Measurements from ENCODE around the gene NPDC1. TPM values are rescaled to one million over a fixed set of nuclear protein-coding genes. Genes with fewer than 3 reads are reported as not detected.

Gene NPDC1, protein sequence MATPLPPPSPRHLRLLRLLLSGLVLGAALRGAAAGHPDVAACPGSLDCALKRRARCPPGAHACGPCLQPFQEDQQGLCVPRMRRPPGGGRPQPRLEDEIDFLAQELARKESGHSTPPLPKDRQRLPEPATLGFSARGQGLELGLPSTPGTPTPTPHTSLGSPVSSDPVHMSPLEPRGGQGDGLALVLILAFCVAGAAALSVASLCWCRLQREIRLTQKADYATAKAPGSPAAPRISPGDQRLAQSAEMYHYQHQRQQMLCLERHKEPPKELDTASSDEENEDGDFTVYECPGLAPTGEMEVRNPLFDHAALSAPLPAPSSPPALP
- 167 TPM for polyA plus RNA-seq (2012; ENCODE audit: insufficient read length, low read depth)

DNA sequence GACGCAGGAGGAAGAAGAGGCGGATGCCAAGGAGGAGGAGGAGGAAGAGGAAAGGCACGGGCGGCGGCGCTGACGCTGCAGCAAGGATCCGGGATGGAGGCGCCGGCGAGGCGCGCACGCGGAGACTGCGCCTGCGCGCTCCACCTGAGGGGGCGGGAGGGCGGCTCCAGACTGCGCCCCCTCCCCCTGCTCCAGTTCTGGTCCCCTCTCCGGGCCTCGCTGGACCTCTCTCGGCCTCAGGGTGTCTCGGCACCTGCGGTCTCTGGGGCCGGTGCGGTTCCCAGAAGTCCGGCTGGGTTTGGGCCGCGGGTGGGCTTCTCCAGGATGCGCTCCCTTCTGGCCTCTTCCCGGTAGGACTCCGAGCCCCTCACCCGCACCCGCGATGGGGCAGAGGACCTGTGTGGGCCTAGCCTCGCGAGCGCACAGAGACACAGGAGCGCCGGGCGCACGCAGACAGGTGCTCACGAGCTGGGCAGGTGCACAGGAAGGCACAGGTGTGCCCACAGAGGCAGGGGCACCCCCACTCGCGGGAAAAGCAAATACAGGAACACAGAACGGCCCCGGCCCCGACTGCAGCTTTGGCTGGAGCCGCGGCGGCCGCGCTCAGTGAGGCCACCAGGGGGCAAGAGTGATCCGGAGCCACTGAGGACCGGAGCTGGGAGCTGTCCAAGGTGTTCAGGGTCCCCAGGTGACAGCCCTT lies at the start of gene NPDC1:
TSS of gene NPDC1 (minus strand) at position 90 of the 700 bp plus-strand sequence. CDS start 188 bp downstream, outside the sequence.
- no peak for TF ChIP-seq POLR2AphosphoS5 (IDR thresholded peaks at IDR 0.05; ENCODE audit: low read depth, low read length)
- peak; percentile 84; the same call in 1 of the 2 replicates for TF ChIP-seq SIN3A (IDR thresholded peaks at IDR 0.05; ENCODE audit: borderline replicate concordance, insufficient read depth, low read length)
- TF ChIP-seq, protein P1, sequence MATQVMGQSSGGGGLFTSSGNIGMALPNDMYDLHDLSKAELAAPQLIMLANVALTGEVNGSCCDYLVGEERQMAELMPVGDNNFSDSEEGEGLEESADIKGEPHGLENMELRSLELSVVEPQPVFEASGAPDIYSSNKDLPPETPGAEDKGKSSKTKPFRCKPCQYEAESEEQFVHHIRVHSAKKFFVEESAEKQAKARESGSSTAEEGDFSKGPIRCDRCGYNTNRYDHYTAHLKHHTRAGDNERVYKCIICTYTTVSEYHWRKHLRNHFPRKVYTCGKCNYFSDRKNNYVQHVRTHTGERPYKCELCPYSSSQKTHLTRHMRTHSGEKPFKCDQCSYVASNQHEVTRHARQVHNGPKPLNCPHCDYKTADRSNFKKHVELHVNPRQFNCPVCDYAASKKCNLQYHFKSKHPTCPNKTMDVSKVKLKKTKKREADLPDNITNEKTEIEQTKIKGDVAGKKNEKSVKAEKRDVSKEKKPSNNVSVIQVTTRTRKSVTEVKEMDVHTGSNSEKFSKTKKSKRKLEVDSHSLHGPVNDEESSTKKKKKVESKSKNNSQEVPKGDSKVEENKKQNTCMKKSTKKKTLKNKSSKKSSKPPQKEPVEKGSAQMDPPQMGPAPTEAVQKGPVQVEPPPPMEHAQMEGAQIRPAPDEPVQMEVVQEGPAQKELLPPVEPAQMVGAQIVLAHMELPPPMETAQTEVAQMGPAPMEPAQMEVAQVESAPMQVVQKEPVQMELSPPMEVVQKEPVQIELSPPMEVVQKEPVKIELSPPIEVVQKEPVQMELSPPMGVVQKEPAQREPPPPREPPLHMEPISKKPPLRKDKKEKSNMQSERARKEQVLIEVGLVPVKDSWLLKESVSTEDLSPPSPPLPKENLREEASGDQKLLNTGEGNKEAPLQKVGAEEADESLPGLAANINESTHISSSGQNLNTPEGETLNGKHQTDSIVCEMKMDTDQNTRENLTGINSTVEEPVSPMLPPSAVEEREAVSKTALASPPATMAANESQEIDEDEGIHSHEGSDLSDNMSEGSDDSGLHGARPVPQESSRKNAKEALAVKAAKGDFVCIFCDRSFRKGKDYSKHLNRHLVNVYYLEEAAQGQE (IDR thresholded peaks at IDR 0.05; ENCODE audit: insufficient read depth in 1 of 2, low read depth in 2 of 2, low read length in 2 of 2), result peak; percentile 95 to 98

DNA sequence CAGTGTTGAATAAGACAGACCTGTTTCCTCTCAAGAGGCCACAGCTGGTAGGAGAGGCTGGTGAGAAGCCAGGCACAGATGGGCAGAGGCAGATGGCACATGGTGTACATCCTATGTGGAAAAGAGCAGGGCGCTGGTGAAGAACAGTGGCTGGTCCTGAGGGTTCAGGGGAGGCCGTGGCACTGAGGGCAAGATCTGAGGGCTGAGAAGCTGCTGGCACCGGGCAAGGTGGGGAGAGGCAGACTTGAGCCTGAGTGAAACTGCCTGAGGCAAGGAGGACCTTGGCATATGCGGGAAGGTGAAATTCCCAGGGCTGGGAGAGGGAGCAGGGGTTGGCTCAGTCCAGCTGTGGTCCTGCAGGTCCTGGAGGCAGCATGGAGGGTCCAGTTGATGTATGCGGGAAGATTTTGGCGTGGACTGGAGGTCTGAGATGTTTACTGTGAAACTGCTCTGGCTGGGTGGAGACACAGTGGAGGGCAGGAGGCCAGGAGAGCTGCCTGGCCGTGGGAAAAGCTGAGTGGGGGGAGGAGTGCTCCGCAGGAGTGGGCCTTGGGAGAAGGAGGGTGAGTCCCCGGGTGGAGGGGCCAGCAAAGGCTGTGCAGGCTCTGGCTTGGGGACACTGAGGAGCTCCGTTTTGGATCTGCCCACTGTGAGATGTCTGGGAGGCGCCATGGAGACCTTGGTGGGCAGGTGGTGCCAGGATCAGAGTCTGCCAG lies 43.4 kb upstream of the NPDC1 start:
- TF ChIP-seq FOXP2 (optimal IDR thresholded peaks at IDR 0.05; ENCODE audit: borderline replicate concordance, extremely low read depth, extremely low read length, insufficient read depth) (no peak), POLR2AphosphoS5 (IDR thresholded peaks at IDR 0.05; ENCODE audit: low read depth, low read length) (no peak), SIN3A (IDR thresholded peaks at IDR 0.05; ENCODE audit: borderline replicate concordance, insufficient read depth, low read length) (no peak), TAF1 (IDR thresholded peaks at IDR 0.05; ENCODE audit: borderline replicate concordance, insufficient read depth, low read length) (no peak)
- TF ChIP-seq, protein P1 (IDR thresholded peaks at IDR 0.05; ENCODE audit: insufficient read depth in 1 of 2, low read depth in 2 of 2, low read length in 2 of 2), result no peak

DNA sequence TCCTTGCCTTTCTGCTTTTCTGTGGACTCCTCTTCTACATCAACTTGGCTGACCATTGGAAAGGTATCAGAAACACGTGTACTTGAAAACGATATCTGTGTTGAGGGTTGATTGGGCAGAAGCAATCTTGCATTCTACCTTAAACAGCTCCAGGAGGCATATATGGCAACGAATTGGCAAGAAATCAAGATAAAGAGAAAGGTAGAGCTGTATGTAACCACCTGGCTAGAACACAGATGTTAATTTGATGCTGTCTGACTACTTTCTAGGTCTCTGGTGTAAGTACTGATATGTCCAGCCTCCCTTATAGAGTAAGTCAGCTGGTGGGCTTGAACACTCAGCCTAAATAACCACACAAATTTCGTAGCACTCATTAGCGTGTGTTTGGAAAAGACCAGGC lies 42.1 kb upstream of the NPDC1 start:
- TF ChIP-seq POLR2AphosphoS5 (IDR thresholded peaks at IDR 0.05; ENCODE audit: low read depth, low read length) (no peak), FOXP2 (optimal IDR thresholded peaks at IDR 0.05; ENCODE audit: borderline replicate concordance, extremely low read depth, extremely low read length, insufficient read depth) (no peak), TAF1 (IDR thresholded peaks at IDR 0.05; ENCODE audit: borderline replicate concordance, insufficient read depth, low read length) (no peak), SIN3A (IDR thresholded peaks at IDR 0.05; ENCODE audit: borderline replicate concordance, insufficient read depth, low read length) (no peak)
- TF ChIP-seq, protein P1 (IDR thresholded peaks at IDR 0.05; ENCODE audit: insufficient read depth in 1 of 2, low read depth in 2 of 2, low read length in 2 of 2), result no peak

DNA sequence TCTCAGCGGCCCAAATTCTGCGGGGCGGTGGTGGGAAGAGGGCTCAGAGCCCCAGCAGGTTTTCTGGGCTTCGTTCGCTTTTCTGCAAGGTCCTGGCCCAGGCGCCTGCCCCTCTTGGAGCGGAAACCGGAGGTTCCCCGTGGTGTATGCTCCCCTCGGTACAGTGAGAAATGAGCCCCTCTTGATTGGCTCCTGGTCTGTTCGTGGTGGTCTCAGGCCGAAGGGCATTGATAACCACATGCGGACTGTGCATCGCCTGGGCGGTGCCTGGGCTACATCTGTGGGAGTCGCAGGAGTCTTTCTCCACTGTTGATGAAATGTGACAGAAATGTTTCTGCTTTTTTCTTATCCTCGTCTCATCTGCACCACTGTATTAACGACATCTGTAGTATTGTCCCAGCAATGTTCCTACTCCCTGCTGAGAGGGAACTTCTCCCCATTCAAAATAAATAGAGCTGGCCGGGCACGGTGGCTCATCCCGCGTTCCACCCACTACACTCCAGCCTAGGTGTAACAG lies 41.5 kb upstream of the NPDC1 start:
- TF ChIP-seq TAF1 (IDR thresholded peaks at IDR 0.05; ENCODE audit: borderline replicate concordance, insufficient read depth, low read length) (no peak), POLR2AphosphoS5 (IDR thresholded peaks at IDR 0.05; ENCODE audit: low read depth, low read length) (no peak), SIN3A (IDR thresholded peaks at IDR 0.05; ENCODE audit: borderline replicate concordance, insufficient read depth, low read length) (no peak), FOXP2 (optimal IDR thresholded peaks at IDR 0.05; ENCODE audit: borderline replicate concordance, extremely low read depth, extremely low read length, insufficient read depth) (no peak)
- TF ChIP-seq, protein P1 (IDR thresholded peaks at IDR 0.05; ENCODE audit: insufficient read depth in 1 of 2, low read depth in 2 of 2, low read length in 2 of 2), result no peak
